HepG2 (cell line): ENCODE data around the gene DDX54. TPM values are rescaled to one million over a fixed set of nuclear protein-coding genes. Genes with fewer than 3 reads are reported as not detected.

Source experiments
- ATRX ChIP-seq: sonication (generic); formaldehyde crosslinking; IDR thresholded peaks from 2 replicates; pipeline ENCODE4 v1.4.0; 2020; ENCODE audit warnings: missing genetic modification reagents, borderline replicate concordance
- BORCS8-MEF2B ChIP-seq: sonication (generic); formaldehyde crosslinking; IDR thresholded peaks from 2 replicates; pipeline ENCODE4 v1.8.0; 2022; ENCODE audit warnings: mild to moderate bottlenecking, missing genetic modification reagents
- DNMT1 ChIP-seq: sonication (generic); formaldehyde crosslinking; IDR thresholded peaks from 2 replicates; pipeline ENCODE4 v1.5.1; 2020; ENCODE audit warnings: mild to moderate bottlenecking, missing genetic modification reagents
- IRX3 ChIP-seq: sonication (generic); formaldehyde crosslinking; IDR thresholded peaks from 2 replicates; pipeline ENCODE4 v1.8.1; 2023; ENCODE audit warnings: mild to moderate bottlenecking, low read depth, missing genetic modification reagents, borderline replicate concordance
- LBX2 ChIP-seq: sonication (generic); formaldehyde crosslinking; IDR thresholded peaks from 2 replicates; pipeline ENCODE4 v1.5.0; 2020; ENCODE audit warnings: missing genetic modification reagents, mild to moderate bottlenecking, borderline replicate concordance
- NFKBIZ ChIP-seq: IDR thresholded peaks from 2 replicates; pipeline ENCODE4 v1.6.1; 2018; ENCODE audit warnings: missing genetic modification reagents, missing compliant biosample characterization
- PRDM4 ChIP-seq: sonication (generic); formaldehyde crosslinking; IDR thresholded peaks from 2 replicates; pipeline ENCODE4 v1.9.0; 2021; ENCODE audit warnings: missing genetic modification reagents, borderline replicate concordance
- RBAK ChIP-seq: sonication (generic); formaldehyde crosslinking; IDR thresholded peaks from 2 replicates; pipeline ENCODE4 v1.5.1; 2020; ENCODE audit warnings: mild to moderate bottlenecking, missing genetic modification reagents
- SIN3A ChIP-seq: IDR thresholded peaks from 2 replicates; pipeline ENCODE4 v1.6.1; 2011; ENCODE audit warnings: low read depth, mild to moderate bottlenecking, control low read depth, low read length, borderline replicate concordance
- SP1 ChIP-seq, 2 experiments: fragments of 450-650 bp in 1 of 2; sonication (generic) in 1 of 2; formaldehyde crosslinking in 1 of 2; IDR thresholded peaks; 2 replicates each; pipeline versions ENCODE4 v1.4.0 to v1.6.1; 2016 to 2020; ENCODE audit warnings: missing genetic modification reagents in 1 of 2
- STAT6 ChIP-seq: sonication (generic); formaldehyde crosslinking; IDR thresholded peaks from 2 replicates; pipeline ENCODE4 v1.4.0; 2020; ENCODE audit warnings: missing genetic modification reagents, mild to moderate bottlenecking, borderline replicate concordance
- TAF15 ChIP-seq: fragments of 200-400 bp; formaldehyde crosslinking; IDR thresholded peaks from one replicate; pipeline ENCODE4 v1.6.1; 2018; ENCODE audit warnings: mild to moderate bottlenecking, low read depth, low read length; ENCODE audit not compliant: poor library complexity, severe bottlenecking
- TBL1XR1 ChIP-seq: fragments of 150-350 bp; IDR thresholded peaks from 2 replicates; pipeline ENCODE4 v1.6.1; 2014; ENCODE audit warnings: borderline replicate concordance, low read length; ENCODE audit not compliant: partially characterized antibody
- TBP ChIP-seq: sonication (generic); formaldehyde crosslinking; IDR thresholded peaks from 2 replicates; pipeline ENCODE4 v1.5.0; 2020; ENCODE audit warnings: missing genetic modification reagents
- ZC3H4 ChIP-seq: sonication (generic); formaldehyde crosslinking; IDR thresholded peaks from 2 replicates; pipeline ENCODE4 v1.4.0; 2020; ENCODE audit warnings: missing genetic modification reagents, borderline replicate concordance
- ZNF18 ChIP-seq: sonication (generic); formaldehyde crosslinking; IDR thresholded peaks from 2 replicates; pipeline ENCODE4 v1.8.0; 2022; ENCODE audit warnings: mild to moderate bottlenecking, missing genetic modification reagents; ENCODE audit not compliant: insufficient replicate concordance
- ZNF234 ChIP-seq: sonication (generic); formaldehyde crosslinking; conservative IDR thresholded peaks from 2 replicates; pipeline ENCODE4 v1.5.1; 2020; ENCODE audit warnings: mild to moderate bottlenecking, missing genetic modification reagents
- ZNF317 ChIP-seq: sonication (generic); formaldehyde crosslinking; IDR thresholded peaks from 2 replicates; pipeline ENCODE4 v1.5.0; 2020; ENCODE audit warnings: mild to moderate bottlenecking, missing genetic modification reagents
- ZNF607 ChIP-seq: sonication (generic); formaldehyde crosslinking; IDR thresholded peaks from 2 replicates; pipeline ENCODE4 v1.5.1; 2020; ENCODE audit warnings: missing genetic modification reagents, mild to moderate bottlenecking, borderline replicate concordance
- ZNF703 ChIP-seq: sonication (generic); formaldehyde crosslinking; IDR thresholded peaks from 2 replicates; pipeline ENCODE4 v1.5.1; 2020; ENCODE audit warnings: missing genetic modification reagents, mild to moderate bottlenecking, moderate library complexity, borderline replicate concordance
- ZNF850 ChIP-seq: sonication (generic); formaldehyde crosslinking; conservative IDR thresholded peaks from 2 replicates; pipeline ENCODE4 v1.9.0; 2021; ENCODE audit warnings: mild to moderate bottlenecking, missing genetic modification reagents
- polyA plus RNA-seq, 8 experiments: library from polyadenylated mRNA; depleted of rRNA in 3 of 8; stranded (reverse) in 7 of 8; unstranded in 1 of 8; fragments of >200 nt; fragmentation: Illumina TruSeq in 4 of 8; extraction: Trizol in 4 of 8; gene quantifications; 2 replicates each; pipeline versions ENCODE4 v1.2.1 to v1.2.3, GENCODE V29; 2011 to 2016; ENCODE audit warnings: low read depth in 4 of 8, missing spikeins in 1 of 8, mixed read lengths in 1 of 8; ENCODE audit not compliant: insufficient read depth in 1 of 8
- total RNA-seq, 5 experiments: library from RNA; depleted of rRNA; stranded (reverse); fragments of >200 nt; fragmentation: Illumina TruSeq; extraction: Trizol; gene quantifications; 2 replicates each; pipeline ENCODE4 v1.2.3, GENCODE V29; 2016; ENCODE audit warnings: low read depth in 1 of 5

Gene DDX54
- total and polyA plus RNA-seq, 2 of the 13 experiments (the other 11 are each of a cell fraction or from before 2014, with no cell fraction given) = 59.7 to 61.1 TPM

GRCh38 chr12:113185180-113186032, at the start of gene DDX54, which contains the start of gene RITA1 (continued):
- TF ChIP-seq TAF15 (no peak), TBL1XR1 (peak; percentile 40), LBX2 (peak; percentile 83; the same call in 1 of the 2 replicates), ZNF607 (no peak; the same call in none of the 2 replicates), ZC3H4 (CRISPR knock-in tag) (no peak), ZNF234 (CRISPR knock-in tag) (no peak; the same call in 1 of the 2 replicates), NFKBIZ (CRISPR knock-in tag) (no peak; the same call in 1 of the 2 replicates), SIN3A (0 out of 2 replicates have a peak, but pooled peaks have one; percentile 17), ZNF850 (CRISPR knock-in tag) (no peak), SP1 (IDR thresholded peaks at IDR 0.05) (no peak), SP1 (CRISPR knock-in tag; IDR thresholded peaks at IDR 0.05) (peak; percentile 88), ZNF18 (peak; percentile 30), ATRX (CRISPR knock-in tag) (no peak), ZNF317 (CRISPR knock-in tag) (peak; percentile 96), PRDM4 (no peak), DNMT1 (CRISPR knock-in tag) (no peak; the same call in 1 of the 2 replicates), BORCS8-MEF2B (CRISPR knock-in tag) (peak; percentile 64; the same call in 1 of the 2 replicates), IRX3 (CRISPR knock-in tag) (peak; percentile 41; the same call in 1 of the 2 replicates), ZNF703 (CRISPR knock-in tag) (no peak; the same call in 1 of the 2 replicates), STAT6 (no peak), TBP (CRISPR knock-in tag) (no peak), RBAK (CRISPR knock-in tag) (no peak)
